GM18951 (cell line): Measurements from ENCODE around the gene SMARCA4.

Experiments used
- POLR2A ChIP-seq: IDR thresholded peaks from 4 replicates; pipeline ENCODE4 v1.6.1; 2011; ENCODE audit warnings: mild to moderate bottlenecking; ENCODE audit not compliant: insufficient read length, insufficient read depth; ENCODE audit errors: extremely low read depth
- in situ Hi-C: fragments of 300-500 bp; cut with MboI; formaldehyde crosslinking; loops from one replicate; pipeline ENCODE4 v1.12.0; 2022; ENCODE audit warnings: low sequenced_read_pairs, mixed read lengths, inconsistent platforms; ENCODE audit not compliant: unreplicated experiment

The SMARCA4 gene

DNA sequence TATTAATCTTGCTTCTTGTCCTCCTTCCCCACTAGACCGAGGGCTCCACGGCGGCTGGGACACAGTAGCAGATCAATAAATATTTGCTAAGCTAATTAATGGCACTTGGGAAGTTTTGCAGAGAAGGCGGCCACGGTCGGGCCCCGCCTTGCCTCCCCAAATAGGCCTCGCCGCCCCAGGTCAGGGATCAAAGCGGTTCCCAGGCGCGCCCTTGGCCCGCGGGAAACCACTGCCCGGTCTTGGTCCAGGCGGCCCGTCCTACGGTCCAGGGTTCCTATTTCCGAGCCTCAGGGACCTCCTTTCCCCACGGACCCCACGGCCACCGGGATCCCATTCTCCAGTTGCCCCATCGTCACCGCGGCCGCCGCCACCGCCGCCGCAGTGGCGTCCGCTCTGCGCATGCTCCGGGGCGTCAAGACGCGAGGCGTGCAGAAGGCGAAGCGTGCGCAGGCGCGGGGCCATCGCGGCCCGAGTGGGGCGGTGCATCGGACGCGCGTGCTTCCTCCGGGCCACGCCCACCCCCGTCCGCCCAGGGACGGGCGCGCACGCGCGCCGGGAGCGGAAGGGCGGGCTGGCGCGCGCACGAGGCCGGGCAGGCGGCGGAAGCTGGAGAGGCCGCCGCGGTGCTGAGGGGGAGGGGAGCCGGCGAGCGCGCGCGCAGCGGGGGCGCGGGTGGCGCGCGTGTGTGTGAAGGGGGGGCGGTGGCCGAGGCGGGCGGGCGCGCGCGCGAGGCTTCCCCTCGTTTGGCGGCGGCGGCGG, at the start of gene SMARCA4:
TSS of gene SMARCA4 (plus strand) at position 717 of the 759 bp plus-strand sequence. CDS start 23,122 bp downstream, outside the sequence.
- in situ Hi-C loops, result no loop called here
- peak; percentile 96 for TF ChIP-seq POLR2A

DNA sequence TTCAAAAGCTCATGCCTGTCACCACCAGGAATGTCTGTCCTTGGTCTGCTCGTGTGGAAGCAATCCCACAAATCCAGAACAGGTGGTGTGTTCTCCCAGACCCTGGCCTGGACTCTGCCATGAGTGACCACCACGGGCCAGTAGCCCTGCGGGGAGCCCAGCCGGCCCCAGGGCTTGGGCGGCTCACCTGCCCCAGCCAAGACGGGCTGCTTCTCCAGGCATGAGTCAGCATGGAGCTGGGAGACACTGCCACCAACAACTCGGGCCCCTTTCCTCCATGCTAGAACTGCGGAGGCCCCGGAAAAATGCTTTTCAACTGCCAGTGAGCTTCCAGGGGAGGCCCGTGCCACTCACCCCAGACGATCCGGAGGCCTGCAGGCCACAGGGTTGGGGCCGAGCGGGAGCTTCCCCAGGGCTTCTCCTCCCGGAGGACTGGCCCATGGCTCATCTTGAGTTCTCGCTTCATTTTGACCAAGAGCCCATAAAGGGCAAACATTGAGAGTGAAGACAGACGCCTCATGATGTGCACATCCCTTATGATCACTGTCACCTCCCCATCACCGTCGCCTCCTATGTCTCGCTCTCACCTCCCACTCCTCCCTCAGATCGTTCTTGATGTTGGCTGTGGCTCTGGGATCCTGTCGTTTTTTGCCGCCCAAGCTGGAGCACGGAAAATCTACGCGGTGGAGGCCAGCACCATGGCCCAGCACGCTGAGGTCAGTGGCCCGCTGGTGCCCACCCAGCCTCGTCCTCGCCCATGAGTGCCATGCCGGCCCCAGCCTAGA, 49.1 kb upstream of the SMARCA4 start:
- in situ Hi-C loops, result no loop called here
- no peak for TF ChIP-seq POLR2A

DNA sequence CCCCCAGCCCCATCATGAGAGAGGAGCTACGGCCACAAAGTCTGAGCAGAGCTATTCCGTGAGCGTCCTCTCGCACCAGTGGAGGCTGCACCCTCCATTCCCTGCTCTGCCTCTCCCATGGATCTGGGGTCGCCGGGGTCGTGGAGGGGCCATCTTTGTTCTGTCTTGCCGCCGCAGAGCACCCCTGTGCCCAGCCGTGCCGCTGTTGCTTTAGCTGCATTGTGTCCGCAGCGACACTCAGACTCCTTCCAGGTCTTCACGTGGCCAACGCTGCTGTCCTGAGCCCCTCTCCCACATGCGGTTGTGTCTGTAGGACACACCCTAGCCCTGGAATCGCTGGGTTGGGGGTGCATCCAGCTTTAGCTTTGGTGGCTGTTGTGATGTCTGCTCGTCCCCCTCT, 48.2 kb upstream of the SMARCA4 start:
- in situ Hi-C loops, result no loop called here
- TF ChIP-seq POLR2A, result no peak

DNA sequence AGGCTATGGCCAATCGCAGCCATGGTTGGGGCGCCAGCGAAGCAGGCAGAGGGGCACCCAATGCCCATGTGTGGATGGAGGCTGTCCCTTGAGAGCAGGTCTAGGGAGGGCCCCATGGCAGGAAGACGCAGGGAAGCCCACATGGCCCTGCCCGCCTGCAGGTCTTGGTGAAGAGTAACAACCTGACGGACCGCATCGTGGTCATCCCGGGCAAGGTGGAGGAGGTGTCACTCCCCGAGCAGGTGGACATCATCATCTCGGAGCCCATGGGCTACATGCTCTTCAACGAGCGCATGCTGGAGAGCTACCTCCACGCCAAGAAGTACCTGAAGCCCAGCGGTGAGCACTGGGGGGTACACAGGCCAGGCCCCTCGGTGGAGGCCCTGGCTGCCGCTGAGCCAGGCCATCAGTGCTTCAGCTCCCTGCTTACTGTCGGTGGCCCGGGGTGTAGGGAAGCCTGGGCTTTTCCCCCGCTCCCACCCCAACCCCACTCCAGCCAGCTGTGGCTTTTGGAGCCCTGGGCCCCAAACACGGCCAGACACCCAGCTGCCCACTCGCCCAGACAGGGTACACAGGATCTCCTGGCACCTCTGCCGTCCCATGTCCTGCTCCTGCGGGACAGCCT, 47.0 kb upstream of the SMARCA4 start:
- TF ChIP-seq POLR2A, result no peak
- in situ Hi-C loops, result no loop called here

DNA sequence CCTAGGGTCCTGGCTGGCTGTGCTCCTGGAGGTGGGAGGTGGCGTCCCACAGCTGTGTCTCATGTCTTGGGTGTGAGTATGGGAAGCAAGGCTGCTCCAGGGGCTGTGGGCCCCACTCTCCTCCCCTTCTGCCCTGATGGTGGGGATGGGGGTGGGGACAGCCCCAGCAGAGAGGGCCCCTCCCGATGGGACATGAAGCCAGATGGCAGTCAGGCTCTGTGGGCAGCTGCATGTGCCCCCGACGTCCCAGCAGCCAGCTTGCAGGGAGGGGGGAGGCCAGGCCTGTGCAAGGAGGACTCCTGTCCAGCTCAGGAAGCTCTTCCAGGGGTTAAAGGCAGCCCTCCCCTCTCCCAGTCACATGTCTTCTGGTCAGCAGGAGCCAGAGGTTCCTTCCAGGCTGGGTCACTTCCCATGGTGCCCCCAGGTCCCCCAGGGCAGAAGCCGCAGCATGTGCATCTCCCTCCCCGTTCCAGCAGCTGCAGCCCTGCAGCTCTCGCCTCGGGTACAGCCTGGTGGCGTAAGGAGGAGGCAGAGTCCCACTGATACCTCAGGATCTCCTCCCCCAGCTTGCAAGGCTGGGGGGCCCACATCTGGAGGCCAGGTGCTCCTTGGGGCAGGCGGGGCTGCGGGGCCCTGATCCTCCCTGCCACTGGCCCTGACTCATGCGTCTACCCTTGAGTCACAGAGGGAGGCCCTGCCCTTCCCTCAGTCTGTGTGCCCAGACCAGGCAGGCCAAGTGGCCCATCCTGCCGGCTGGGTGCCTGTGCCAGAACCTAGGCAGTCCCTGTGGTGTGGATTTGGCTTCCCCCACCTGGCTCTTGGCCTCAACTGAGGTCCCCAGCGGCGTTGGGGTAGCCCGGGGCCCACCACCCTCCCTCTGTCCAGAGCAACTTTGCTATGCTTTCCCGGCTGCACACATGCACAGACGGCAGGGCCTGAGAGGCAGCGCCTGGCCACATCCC, 45.4 kb upstream of the SMARCA4 start:
- no peak for TF ChIP-seq POLR2A
- in situ Hi-C loops, result no loop called here

DNA sequence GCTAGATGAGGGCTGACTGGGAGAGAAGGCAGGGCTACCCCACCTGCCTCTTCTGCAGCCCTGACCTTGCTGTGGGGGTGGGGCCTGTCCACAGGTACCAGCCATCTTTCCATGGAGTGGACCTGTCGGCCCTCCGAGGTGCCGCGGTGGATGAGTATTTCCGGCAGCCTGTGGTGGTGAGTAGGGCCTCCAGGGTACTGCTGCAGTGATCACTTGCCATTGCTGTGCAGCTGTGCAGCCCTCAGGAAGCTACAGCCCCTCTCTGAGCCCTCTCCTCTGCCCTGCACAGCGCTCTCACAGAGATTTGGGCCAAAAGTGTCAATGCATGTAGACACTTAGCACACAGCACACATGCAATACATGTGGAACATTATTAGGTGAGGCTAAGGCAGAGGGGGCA, 44.2 kb upstream of the SMARCA4 start:
- in situ Hi-C loops, result no loop called here

DNA sequence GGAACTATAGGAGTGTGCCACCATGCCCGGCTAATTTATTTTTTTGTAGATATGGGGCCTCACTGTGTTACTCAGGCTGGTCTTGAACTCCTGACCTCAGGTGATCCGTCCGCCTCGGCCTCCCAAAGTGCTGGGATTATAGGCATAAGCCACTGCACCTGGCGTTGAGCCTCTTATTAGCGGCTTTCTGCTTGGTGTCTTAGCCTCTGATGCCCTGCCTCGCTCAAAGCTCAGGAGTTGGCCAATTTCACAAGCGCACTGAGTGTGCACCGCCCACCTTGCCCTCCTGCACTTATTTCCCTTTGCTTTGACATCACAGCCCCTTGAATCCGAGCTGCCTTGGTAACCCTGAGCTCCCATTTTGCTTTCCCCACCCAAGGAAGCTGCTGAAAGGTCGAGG, 42.5 kb upstream of the SMARCA4 start:
- in situ Hi-C loops, result no loop called here
- TF ChIP-seq POLR2A, result no peak

More for the DNA sequence above, 44.2 kb upstream of the SMARCA4 start:
- TF ChIP-seq POLR2A, result no peak

DNA sequence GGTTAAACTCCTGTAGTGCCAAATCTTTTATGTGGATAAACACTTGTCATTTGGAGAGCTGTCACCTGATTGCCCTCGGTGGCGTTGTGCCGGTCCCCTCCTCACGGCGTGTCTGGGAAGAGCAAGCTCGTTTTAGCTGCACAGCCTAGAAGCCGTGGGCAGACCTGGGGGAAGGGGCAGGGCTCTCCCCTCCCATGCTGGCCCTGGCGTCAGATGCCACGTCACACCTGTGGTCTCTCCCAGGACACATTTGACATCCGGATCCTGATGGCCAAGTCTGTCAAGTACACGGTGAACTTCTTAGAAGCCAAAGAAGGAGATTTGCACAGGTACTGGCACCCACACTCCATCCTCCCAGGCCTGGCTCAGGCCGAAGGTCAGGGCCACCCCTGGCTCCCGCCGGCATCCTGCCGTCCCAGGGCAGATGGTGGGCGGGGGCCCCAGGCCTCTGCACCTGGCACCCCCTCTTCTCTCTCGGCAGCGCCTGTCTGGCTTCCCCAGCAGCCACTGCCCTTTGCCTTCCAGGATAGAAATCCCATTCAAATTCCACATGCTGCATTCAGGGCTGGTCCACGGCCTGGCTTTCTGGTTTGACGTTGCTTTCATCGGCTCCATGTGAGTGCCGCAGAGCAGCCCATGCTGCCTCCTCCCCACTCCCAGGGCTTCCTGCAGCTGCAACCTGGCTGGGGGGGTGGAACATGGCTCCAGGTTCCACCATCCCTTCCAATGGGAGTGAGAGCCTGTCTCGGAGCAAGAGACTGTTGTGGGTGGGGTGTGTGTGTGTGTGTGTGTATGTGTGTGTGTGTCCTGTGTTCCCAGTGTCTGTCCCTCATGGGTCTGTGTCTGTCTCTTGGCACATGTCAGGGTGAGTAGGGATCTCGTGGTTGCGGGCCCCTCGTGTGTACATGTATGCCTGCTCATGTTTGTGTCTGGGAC, 41.2 kb upstream of the SMARCA4 start:
- in situ Hi-C loops, result no loop called here
- no peak for TF ChIP-seq POLR2A

DNA sequence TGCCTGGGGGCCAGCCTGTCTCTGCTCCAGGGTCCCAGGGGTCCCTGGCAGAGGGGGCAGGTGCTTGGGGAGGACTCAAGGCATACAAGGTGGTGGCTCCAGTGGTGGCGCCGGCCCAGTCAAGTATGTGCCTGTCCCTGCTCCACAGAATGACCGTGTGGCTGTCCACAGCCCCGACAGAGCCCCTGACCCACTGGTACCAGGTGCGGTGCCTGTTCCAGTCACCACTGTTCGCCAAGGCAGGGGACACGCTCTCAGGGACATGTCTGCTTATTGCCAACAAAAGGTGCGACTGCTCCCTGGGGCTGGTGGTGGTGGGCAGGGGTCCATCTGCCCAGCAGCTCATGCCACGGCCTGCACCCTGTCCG, 40.6 kb upstream of the SMARCA4 start:
- peak; percentile 10 for TF ChIP-seq POLR2A
- in situ Hi-C loops, result no loop called here

DNA sequence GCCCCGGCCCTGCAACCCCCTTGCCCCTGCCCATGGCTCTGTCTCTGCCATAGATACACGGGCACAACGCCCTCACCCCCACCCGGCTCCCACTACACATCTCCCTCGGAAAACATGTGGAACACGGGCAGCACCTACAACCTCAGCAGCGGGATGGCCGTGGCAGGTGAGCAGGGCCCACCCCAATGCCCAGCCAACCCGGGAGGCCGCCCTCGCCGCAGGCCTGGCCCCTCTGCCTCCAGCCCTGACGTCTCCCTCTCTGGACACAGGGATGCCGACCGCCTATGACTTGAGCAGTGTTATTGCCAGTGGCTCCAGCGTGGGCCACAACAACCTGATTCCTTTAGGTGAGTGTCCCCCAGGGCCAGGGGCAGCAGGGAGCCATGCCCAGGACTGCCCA, 40.0 kb upstream of the SMARCA4 start:
- in situ Hi-C loops, result no loop called here
- TF ChIP-seq POLR2A, result no peak

DNA sequence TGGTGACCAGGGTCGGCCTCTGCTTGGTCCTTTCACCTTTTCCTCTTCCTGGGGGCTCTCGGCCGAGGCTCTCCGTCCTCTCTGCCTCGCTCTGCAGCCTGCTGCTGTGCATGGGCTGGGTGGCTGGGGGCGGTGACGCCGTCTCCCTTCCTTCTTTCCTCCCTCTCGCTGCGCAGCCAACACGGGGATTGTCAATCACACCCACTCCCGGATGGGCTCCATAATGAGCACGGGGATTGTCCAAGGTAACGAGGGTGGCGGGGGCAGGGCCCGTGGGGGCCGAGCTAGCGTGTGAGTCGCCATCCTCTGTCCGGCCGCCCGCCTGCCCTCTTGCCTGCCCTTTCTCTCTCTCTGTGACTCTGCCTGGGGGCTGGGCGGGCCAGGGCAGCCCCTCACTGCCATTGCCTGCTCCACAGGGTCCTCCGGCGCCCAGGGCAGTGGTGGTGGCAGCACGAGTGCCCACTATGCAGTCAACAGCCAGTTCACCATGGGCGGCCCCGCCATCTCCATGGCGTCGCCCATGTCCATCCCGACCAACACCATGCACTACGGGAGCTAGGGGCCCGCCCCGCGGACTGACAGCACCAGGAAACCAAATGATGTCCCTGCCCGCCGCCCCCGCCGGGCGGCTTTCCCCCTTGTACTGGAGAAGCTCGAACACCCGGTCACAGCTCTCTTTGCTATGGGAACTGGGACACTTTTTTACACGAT, 39.5 kb upstream of the SMARCA4 start:
- no peak for TF ChIP-seq POLR2A
- in situ Hi-C loops, result no loop called here

DNA sequence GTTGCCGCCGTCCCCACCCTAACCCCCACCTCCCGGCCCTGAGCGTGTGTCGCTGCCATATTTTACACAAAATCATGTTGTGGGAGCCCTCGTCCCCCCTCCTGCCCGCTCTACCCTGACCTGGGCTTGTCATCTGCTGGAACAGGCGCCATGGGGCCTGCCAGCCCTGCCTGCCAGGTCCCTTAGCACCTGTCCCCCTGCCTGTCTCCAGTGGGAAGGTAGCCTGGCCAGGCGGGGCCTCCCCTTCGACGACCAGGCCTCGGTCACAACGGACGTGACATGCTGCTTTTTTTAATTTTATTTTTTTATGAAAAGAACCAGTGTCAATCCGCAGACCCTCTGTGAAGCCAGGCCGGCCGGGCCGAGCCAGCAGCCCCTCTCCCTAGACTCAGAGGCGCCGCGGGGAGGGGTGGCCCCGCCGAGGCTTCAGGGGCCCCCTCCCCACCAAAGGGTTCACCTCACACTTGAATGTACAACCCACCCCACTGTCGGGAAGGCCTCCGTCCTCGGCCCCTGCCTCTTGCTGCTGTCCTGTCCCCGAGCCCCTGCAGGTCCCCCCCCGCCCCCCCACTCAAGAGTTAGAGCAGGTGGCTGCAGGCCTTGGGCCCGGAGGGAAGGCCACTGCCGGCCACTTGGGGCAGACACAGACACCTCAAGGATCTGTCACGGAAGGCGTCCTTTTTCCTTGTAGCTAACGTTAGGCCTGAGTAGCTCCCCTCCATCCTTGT, 38.8 kb upstream of the SMARCA4 start:
- no peak for TF ChIP-seq POLR2A
- in situ Hi-C loops, result no loop called here
